GM19452 (cell line): ENCODE data around the gene PDK1.

ENCODE experiments used
- ATAC-seq: cut with Tn5 transposase; IDR thresholded peaks from one replicate; pipeline ENCODE4 v1.9.1; 2021; ENCODE audit not compliant: unreplicated experiment

PDK1 gene

DNA sequence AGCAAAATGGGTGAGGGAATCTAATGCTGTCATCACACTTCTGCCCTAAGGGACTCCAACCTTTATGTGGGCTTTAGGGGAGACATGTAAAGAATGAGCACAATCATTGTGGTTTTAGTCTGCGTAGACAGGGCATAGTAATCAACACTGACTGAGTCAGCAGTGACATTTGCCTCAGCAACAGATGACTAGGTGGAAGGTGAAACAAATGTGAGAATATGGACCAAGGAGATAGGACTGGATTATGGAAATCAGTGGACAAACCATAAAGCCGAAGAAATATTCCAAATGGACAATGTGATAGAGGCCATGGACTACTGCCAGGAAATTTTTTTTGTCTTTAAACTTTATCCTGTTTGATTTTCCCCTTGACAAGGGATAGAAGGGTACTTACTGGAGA lies 83.9 kb downstream of the PDK1 start:
- no peak for ATAC-seq

DNA sequence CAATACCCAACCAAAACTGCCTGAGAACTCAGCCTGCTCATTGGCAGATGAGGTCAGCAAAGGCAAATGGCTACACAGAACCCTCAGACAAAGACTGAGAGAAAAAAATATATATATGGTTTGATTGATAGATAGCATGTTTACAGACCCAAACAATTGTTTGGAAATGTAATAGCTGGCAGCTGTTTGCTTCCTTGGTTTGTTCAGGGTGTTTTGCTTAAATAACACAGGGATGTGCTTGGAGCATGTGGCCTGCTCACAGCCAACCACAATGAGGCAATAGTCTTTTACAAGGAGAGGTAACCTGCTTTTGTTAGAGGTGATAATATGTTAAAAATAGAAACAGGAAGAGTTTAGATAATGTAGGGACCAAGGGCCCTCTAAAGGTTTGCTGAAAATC lies 84.5 kb downstream of the PDK1 start:
- ATAC-seq, result no peak

DNA sequence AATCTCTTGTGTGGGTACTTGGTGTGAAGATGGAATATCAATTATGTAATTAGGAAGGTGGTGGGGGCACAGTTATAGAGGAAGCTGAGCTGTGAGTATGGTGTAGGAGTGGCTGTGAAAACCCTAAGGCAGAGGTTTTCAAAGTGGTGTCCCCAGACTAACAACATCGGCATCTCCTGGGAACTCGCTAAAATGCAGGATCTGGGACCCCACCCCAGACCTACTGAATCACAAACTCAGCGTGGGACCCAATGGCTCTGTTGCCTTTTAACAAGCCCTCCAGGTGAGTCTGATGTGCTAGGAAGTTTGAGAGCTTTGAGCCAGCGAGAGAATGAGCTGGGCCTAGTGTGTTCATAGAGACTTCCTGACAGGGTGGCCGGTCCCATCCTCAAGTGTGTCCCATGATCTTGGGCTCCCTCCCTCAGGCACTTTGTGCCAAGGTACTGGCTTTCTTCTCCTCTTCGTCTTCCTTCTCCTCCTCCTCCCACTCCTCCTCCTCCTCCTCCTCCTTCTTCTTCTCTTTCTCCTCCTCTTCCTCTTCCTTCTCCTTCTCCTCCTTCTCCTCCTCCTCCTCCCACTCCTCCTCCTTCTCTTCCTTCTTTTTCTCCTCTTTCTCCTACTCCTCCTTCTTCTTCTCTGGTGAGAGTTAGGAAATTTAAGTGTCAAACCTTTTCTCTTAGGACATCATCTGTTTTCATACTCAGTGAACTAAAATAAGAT lies 86.6 kb downstream of the PDK1 start:
- no peak for ATAC-seq

DNA sequence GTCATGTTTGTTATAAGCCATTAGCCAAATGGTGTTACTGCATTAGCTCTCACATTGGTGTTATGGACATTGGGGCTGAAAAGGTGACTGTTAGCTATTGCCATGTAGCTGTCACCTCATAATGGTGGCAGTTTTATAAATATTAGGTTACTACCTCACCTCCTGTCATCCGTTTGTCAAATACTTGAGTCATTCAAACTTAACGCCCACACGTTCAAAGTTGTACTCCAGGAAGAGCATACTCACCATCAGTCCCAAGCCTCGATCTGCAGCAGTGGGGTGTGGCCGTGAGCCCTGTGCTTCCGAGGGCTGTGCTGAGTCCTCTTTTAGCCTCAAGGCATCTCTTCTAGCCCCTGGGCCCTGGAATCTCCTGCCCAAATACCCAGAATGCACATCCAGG lies 87.3 kb downstream of the PDK1 start:
- no peak for ATAC-seq

DNA sequence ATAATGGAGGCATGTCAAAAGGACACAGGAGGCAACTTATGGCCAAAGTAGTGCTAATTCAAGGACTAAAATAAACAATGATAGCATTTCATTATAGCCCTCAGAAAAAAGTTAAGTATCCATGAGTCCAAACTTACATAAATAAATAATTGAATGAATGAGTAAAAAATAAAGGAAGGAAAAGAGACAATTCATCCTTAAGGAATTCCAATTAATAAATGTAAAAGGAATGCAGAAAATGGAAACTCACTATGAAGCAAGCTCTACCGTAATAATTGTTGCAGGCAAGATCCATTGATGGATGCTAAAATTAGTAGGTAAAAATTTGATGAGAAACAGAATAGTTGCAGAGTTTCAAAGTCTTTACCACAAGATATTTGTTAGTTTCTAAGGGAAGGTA lies 91.5 kb downstream of the PDK1 start:
- ATAC-seq, result no peak

DNA sequence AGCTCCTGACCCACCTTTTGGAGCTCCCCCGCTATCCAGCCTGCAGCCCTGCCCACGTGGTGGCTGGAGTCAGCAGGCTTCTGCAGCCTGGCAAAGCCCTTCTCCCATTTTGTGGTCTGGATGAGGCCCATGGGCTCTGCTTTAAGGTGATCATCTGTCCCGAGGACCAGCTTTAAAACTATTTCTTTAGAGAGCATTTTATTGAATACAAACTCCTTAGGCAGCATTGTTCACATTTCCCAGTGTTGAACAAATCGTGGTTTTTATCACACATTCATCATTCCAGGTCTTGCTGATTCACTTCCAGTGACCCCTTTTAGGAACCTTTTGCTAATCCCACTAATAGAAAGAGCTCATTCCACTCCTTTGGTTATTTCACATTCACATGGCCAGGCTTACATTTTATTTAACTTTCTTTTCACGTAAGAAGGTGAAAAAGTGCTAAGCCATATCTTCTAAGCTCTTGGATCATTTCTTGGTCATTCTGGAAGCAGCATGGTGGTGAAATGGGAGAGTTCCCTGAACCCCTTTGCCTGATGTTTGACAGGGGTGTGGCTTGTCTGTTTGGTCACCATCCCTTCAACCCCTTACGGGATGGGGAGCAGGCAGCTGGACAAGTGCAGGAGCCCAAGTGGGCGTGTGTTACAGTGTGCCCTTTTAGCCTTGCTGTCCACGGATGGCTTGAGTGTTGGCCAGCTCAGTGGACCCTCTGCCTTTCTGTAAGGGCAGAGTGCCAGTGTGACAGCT lies 99.4 kb downstream of the PDK1 start:
- no peak for ATAC-seq

DNA sequence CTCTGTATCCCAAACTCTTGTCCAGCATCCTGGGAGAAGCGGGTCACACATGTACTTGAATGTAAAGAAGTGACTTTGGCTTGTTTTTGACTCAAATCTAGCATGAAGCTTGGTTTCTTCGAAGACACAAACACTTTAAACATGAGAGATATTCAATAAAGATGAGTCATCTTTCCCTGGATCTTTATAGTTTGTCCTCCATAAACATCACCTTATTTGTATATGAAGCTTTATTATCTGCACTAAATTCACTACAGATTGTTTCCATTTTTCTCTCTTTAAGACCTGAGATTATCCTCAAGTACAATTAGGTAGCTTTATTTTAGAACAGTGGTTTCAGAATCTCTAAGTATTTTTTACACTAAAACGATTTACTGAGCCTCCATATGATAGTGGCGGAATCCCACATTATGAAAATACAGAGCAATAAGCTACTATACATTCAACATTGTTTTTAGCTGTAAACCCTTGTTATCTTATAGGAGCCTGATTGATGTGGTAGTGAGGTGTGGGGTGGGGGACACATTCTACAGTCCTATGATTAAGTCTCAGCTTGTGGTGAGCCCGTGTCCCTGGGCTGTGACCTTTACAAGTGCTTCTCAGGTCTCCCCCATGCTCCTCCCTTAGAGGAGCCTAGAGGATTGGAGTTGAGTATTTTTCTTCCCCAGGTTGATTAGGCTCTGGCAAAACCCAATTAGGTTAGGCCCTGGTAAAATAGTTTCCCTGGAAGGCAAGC lies 100.1 kb downstream of the PDK1 start:
- no peak for ATAC-seq
